Endothelial cell of umbilical vein (primary cell): ENCODE data around the gene NHERF2. TPM values are rescaled to one million over a fixed set of nuclear protein-coding genes. Genes with fewer than 3 reads are reported as not detected.

ENCODE experiments used
- BruUV-seq: library from RNA; stranded (reverse); fragments of 400-500 nt; replicated peaks from 2 replicates; lab custom pipeline; 2021; lab: Mats Ljungman, UMichigan
- CTCF ChIA-PET: fragments of 300-600, 350-600 bp; sonication (Branson Sonifier 250); formaldehyde crosslinking; loops from one replicate; lab custom pipeline; 2021; ENCODE audit warnings: antibody characterized with exemption, inconsistent platforms; lab: Charles Lee
- POLR2A ChIA-PET: fragments of 300-600, 350-600 bp; sonication (Branson Sonifier 250); formaldehyde crosslinking; loops from one replicate; lab custom pipeline; 2021; ENCODE audit warnings: antibody characterized with exemption, inconsistent platforms; lab: Charles Lee
- DNase-seq: peaks from one replicate; pipeline ENCODE4 v3.0.0-alpha.2; 2011; ENCODE audit warnings: low read depth, low spot score
- FAIRE-seq: peaks from 2 replicates; lab custom pipeline; 2011; peaks lifted over from hg19 to GRCh38; lab: Jason Lieb, UNC
- H2AFZ ChIP-seq: 2 replicates; pipeline ENCODE4 v1.6.0; 2012; ENCODE audit warnings: low read depth, low read length, control low read depth, inconsistent platforms
- H3K27ac ChIP-seq: 2 replicates; pipeline ENCODE4 v1.5.1; 2011; ENCODE audit warnings: low read depth, mild to moderate bottlenecking, control low read depth, low read length, moderate library complexity; ENCODE audit not compliant: insufficient read depth
- H3K27me3 ChIP-seq, 2 experiments: 2 replicates each; pipeline versions ENCODE4 v1.6.0 to v1.6.1; 2011; ENCODE audit warnings: low read length in 2 of 2, mixed read lengths in 1 of 2; ENCODE audit not compliant: control insufficient read depth in 2 of 2, insufficient read depth in 2 of 2
- H3K36me3 ChIP-seq, 2 experiments: 2 replicates in 1 of 2; 3 replicates in 1 of 2; pipeline ENCODE4 v1.5.1; 2011; ENCODE audit warnings: low read length in 2 of 2, mild to moderate bottlenecking in 1 of 2, moderate library complexity in 1 of 2; ENCODE audit not compliant: control insufficient read depth in 2 of 2, insufficient read depth in 2 of 2; ENCODE audit errors: extremely low read depth in 1 of 2
- H3K4me1 ChIP-seq: 3 replicates; pipeline ENCODE4 v1.5.1; 2011; ENCODE audit warnings: mild to moderate bottlenecking, low read length; ENCODE audit not compliant: control insufficient read depth, insufficient read depth; ENCODE audit errors: extremely low read depth
- H3K4me2 ChIP-seq: 2 replicates; pipeline ENCODE4 v1.6.1; 2011; ENCODE audit warnings: low read length, control low read depth, mixed read lengths; ENCODE audit not compliant: insufficient read depth
- H3K4me3 ChIP-seq, 3 experiments: fragments of 200-600 bp in 1 of 3; sonication (generic), shearing (Covaris generic) in 1 of 3; replicated peaks in 1 of 3; 2 replicates each; pipeline ENCODE4 v1.5.1; 2011 to 2016; ENCODE audit warnings: control low read depth in 3 of 3, low read length in 3 of 3, mild to moderate bottlenecking in 2 of 3, inconsistent platforms in 1 of 3, low read depth in 1 of 3, moderate library complexity in 1 of 3; ENCODE audit not compliant: insufficient read depth in 1 of 3
- H3K79me2 ChIP-seq: 2 replicates; pipeline ENCODE4 v1.6.0; 2012; ENCODE audit warnings: low read length, inconsistent platforms; ENCODE audit not compliant: control insufficient read depth, insufficient read depth
- H3K9ac ChIP-seq: replicated peaks from 2 replicates; pipeline ENCODE3; 2011; ENCODE audit warnings: low read length, control low read depth; ENCODE audit not compliant: insufficient read depth; ENCODE audit errors: extremely low read depth
- H3K9me1 ChIP-seq: replicated peaks from 3 replicates; pipeline ENCODE4 v1.6.0; 2011; ENCODE audit warnings: mild to moderate bottlenecking, low read length; ENCODE audit not compliant: control insufficient read depth, insufficient read depth; ENCODE audit errors: extremely low read depth
- H3K9me3 ChIP-seq: replicated peaks from 2 replicates; pipeline ENCODE4 v1.5.1; 2012; ENCODE audit warnings: low read length, inconsistent platforms; ENCODE audit not compliant: control insufficient read depth, insufficient read depth
- H4K20me1 ChIP-seq: replicated peaks from 2 replicates; pipeline ENCODE3; 2011; ENCODE audit warnings: mild to moderate bottlenecking, low read length; ENCODE audit not compliant: control insufficient read depth, insufficient read depth; ENCODE audit errors: extremely low read depth
- EZH2 ChIP-seq: IDR thresholded peaks from 2 replicates; pipeline ENCODE4 v1.6.1; 2012; ENCODE audit warnings: borderline replicate concordance, low read depth, mild to moderate bottlenecking, moderate library complexity, low read length, inconsistent platforms; ENCODE audit not compliant: severe bottlenecking
- FOS ChIP-seq: IDR thresholded peaks from 2 replicates; pipeline ENCODE4 v1.6.1; 2011; ENCODE audit warnings: mild to moderate bottlenecking, low read length, moderate library complexity, borderline replicate concordance; ENCODE audit not compliant: insufficient read depth
- GATA2 ChIP-seq: IDR thresholded peaks from 2 replicates; pipeline ENCODE4 v1.7.0; 2011; ENCODE audit warnings: low read depth, mild to moderate bottlenecking, moderate library complexity, mixed read lengths, low read length; ENCODE audit not compliant: insufficient read length, insufficient read depth
- JUN ChIP-seq: IDR thresholded peaks from 2 replicates; pipeline ENCODE4 v1.6.1; 2011; ENCODE audit warnings: borderline replicate concordance, low read depth; ENCODE audit not compliant: insufficient read length, insufficient read depth
- MYC ChIP-seq: IDR thresholded peaks from one replicate; pipeline ENCODE4 v1.6.1; 2011; ENCODE audit warnings: mild to moderate bottlenecking, low read depth, low read length
- POLR2A ChIP-seq: IDR thresholded peaks from 2 replicates; pipeline ENCODE4 v1.6.1; 2012; ENCODE audit warnings: low read depth, mild to moderate bottlenecking, control low read depth, low read length
- POLR2AphosphoS5 ChIP-seq: IDR thresholded peaks from 2 replicates; pipeline ENCODE4 v1.6.1; 2012; ENCODE audit warnings: low read depth, mild to moderate bottlenecking, control low read depth, low read length, moderate library complexity; ENCODE audit not compliant: insufficient read depth
- dilution Hi-C: fragments of 300-500 bp; cut with MboI; formaldehyde crosslinking; loops from one replicate; pipeline ENCODE4 v1.15.0; 2019; ENCODE audit warnings: low sequenced_read_pairs; ENCODE audit not compliant: extremely low pct_ligation_motif_present
- intact Hi-C: fragments of 100-400 bp; cut with micrococcal nuclease; formaldehyde crosslinking; loops from one replicate; pipeline ENCODE4 v1.10.0; 2022
- polyA plus RNA-seq, 4 experiments: library from polyadenylated mRNA; depleted of rRNA in 3 of 4; stranded (reverse) in 3 of 4; unstranded in 1 of 4; fragments of >200 nt; gene quantifications; 2 replicates each; pipeline versions ENCODE4 v1.2.1 to v1.2.3, GENCODE V29; 2011 to 2012; ENCODE audit warnings: missing spikeins in 1 of 4
- total RNA-seq: library from RNA; stranded (reverse); gene quantifications from 2 replicates; pipeline ENCODE4 v1.2.3, GENCODE V29; 2021
- TF ChIP-seq, protein P1 (sequence below), 2 donors: IDR thresholded peaks; 1 replicate in 1 of 2; 2 replicates in 1 of 2; pipeline ENCODE4 v1.5.1; 2011; ENCODE audit warnings: low read length in 2 of 2, mild to moderate bottlenecking in 2 of 2, moderate library complexity in 2 of 2, control low read depth in 1 of 2, inconsistent platforms in 1 of 2, low read depth in 1 of 2; ENCODE audit not compliant: insufficient read depth in 1 of 2; ENCODE audit errors: extremely low read depth in 1 of 2

NHERF2 gene
- total and polyA plus RNA-seq, 2 donors (not counting 3 experiments of a cell fraction or from before 2014, with no cell fraction given): 65.2 to 71.2 TPM

DNA sequence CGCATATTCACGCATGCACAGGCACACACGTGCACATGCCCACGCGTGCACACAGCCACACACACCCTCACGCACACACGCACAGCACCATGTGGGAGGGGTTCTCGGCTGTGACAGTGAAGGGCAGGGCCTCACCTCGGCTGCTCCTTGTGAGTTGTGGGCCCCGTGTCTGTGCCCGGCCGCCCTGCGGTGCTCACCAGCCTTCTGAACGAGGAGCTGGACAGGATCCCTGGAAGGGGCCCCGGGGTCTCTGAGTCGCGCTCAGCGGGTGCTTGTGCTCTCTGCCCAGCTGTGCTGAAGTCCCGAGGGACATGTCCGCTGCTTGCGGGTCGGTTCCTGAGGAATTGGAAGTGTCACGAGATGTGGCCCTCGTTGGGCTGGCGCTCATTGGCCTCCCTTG, 37.2 kb downstream of the NHERF2 start:
- POLR2A ChIA-PET: no interaction called here
- Histone ChIP-seq H2AFZ (no peak overlapping the region), H3K27me3 (no peaks in the 10 kb centered on the region), H3K79me2 (no peaks in the 10 kb centered on the region), H3K4me3 (no peak overlapping the region), H3K36me3 (peaks cover 0 to 47% of the 10 kb centered on the region in 2 experiments), H3K9ac (no peak overlapping the region), H4K20me1 (no peaks in the 10 kb centered on the region), H3K4me2 (no peak overlapping the region), H3K4me1 (no peaks in the 10 kb centered on the region), H3K27ac (no peak overlapping the region), H3K9me3 (no peaks in the 10 kb centered on the region), H3K9me1 (no peaks in the 10 kb centered on the region)
- no TSS peak for BruUV-seq
- DNase-seq (no peak), FAIRE-seq (no peak)
- CTCF ChIA-PET: interaction anchor here (1.1 kb wide), 1 partner anchor 77 kb away, joined by 3 read pairs; no protein-coding TSS in a partner anchor
- no peak for TF ChIP-seq POLR2AphosphoS5
- no peak for TF ChIP-seq GATA2
- TF ChIP-seq MYC: no peak
- TF ChIP-seq JUN: no peak
- TF ChIP-seq, protein P1, sequence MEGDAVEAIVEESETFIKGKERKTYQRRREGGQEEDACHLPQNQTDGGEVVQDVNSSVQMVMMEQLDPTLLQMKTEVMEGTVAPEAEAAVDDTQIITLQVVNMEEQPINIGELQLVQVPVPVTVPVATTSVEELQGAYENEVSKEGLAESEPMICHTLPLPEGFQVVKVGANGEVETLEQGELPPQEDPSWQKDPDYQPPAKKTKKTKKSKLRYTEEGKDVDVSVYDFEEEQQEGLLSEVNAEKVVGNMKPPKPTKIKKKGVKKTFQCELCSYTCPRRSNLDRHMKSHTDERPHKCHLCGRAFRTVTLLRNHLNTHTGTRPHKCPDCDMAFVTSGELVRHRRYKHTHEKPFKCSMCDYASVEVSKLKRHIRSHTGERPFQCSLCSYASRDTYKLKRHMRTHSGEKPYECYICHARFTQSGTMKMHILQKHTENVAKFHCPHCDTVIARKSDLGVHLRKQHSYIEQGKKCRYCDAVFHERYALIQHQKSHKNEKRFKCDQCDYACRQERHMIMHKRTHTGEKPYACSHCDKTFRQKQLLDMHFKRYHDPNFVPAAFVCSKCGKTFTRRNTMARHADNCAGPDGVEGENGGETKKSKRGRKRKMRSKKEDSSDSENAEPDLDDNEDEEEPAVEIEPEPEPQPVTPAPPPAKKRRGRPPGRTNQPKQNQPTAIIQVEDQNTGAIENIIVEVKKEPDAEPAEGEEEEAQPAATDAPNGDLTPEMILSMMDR (IDR thresholded peaks at IDR 0.05; ENCODE audit: extremely low read depth in 1 of 2, insufficient read depth in 1 of 2, low read depth in 1 of 2, low read length in 2 of 2): no peak
- no peak for TF ChIP-seq EZH2
- TF ChIP-seq POLR2A: no peak
- TF ChIP-seq FOS: no peak
- dilution Hi-C loops: no loop called here
- intact Hi-C loops: no loop called here
